ENCODE results near the gene NIF3L1.
A peak's percentile ranks its signal among the peaks of the same experiment; 100 is the strongest.

The NIF3L1 gene, protein sequence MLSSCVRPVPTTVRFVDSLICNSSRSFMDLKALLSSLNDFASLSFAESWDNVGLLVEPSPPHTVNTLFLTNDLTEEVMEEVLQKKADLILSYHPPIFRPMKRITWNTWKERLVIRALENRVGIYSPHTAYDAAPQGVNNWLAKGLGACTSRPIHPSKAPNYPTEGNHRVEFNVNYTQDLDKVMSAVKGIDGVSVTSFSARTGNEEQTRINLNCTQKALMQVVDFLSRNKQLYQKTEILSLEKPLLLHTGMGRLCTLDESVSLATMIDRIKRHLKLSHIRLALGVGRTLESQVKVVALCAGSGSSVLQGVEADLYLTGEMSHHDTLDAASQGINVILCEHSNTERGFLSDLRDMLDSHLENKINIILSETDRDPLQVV

DNA sequence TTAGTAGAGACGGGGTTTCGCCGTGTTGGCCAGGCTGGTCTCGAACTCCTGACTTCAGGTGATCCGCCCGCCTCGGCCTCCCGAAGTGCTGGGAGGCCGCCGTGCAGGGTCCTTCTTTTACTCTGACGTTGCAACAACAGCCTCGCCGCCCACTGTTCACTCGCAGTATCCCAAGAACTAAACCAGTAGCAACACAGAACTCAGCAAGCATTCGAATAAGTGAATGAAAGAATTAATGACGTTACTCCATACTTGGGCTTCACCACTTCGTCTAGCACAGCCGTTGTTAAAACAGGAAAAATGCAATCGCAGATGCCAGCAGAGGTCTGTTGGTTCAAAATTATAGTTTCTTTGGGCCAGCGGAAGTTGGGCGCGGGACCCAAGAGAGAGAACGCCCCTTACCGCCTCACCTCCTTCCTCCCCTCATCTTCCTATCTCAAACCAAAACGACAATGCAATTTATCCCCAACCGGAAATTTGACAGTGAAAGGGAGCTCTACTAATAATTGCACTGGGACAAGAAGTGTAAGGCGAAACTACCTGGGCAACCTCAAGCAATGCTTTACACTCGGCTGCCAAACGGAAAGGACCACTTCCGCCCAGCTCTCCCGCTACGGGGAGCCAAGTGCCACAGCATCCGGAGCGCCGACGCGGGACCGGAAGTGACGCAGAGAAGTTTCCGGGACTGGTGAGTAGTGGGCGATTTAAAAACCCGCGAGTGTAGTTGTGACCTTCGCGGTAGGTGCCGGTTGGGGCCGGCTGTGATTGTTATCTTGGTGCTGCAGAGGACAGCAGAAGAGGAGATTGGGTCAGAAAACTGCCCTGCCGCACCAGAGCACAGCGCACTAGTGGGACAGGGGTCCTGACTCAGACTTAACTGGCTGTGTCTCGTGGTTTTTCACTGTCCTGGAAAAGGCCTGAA lies at the start of gene NIF3L1, which contains the start of gene PPIL3:
Gene NIF3L1, plus strand, starts transcription at position 668 of the 922 bp plus-strand sequence. CDS start 2,573 bp downstream, outside the sequence.
Gene PPIL3, minus strand, starts transcription at position 374 of the 922 bp plus-strand sequence. CDS start 1,462 bp downstream, outside the sequence.
- peak; percentile 55 to 97 (median 89) for DNase-seq

DNA sequence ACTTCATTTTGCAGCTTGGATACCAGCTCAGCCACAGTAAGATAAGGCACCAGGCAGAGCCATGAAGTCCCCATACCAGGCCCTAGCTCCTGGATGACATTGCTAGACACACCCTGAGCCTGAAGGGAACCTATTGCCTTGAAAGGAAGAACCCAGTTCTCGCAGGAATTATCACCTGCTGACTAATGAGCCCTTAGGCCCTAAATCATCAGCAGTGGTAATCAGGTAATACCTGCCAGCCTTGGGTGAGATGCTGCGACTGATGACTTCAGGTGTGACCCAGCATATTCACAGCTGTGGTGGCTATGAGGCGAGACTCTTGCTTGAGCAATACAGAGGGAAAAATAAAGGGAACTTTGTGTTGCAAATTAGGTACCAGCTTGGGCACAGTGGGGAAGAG lies 49.7 kb upstream of the NIF3L1 start:
- DNase-seq, result no peak

DNA sequence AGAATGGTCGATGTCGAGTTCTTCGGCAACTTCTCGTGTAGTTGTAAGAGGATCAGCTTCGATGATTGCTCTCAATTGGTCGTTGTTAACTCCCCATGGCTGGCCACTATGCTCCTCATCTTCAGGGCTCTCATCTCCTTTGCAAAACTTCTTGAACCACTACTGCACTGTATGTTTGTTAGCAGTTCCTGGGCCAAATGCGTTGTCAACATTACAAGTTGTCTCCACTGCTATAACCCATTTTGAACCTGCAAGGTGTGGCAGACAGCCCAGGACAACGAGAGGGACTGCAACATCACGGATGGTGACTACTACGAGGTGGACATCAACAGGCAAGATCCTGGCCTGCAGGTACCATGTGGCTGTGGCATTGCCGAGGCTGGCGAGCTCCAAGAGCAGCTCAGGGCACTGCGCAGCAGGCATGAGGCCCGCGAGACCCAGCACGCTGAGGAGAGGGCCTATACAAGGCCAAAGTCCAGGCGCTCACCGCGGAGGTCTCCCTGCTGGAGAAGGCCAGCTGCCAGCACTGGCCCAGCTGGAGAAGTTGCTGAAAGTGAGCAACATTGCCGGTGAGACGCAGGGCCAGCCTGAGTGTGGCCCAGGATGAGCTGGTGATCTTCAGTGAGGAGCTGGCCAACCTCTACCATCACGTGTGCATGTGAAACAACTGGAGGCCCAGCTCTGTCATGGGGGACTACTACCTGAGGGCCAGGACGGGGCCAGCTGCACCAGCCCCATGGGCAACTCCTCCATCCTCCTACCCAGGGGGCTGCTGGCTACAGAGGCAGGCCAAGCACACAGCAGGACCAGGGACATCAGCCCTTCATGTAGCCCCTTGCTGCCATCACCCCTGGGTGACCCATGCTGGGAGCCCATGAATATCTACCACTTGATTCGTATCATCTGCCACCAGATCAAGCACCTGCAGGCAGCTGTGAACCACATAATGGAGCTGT lies 44.9 kb upstream of the NIF3L1 start:
- DNase-seq, result no peak

DNA sequence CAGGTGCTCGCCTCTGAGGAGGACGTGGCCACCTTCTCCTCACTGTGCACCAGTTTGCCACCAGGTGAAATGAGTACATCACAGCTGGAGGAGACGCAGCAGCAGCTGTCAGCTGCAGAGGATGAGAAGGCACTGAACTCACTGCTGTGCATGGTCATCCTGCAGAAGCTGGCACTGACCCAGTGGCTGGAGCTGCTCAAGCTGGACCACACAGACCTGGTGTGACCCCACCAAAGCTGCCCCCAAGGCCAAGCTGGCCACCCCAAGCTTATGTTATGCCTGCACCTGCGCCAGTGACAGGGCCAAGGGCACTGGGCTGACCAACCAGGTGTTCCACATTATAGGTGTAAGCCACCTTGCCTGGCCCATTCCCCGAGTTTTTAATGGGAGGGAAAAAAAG lies 44.0 kb upstream of the NIF3L1 start:
- no peak for DNase-seq

DNA sequence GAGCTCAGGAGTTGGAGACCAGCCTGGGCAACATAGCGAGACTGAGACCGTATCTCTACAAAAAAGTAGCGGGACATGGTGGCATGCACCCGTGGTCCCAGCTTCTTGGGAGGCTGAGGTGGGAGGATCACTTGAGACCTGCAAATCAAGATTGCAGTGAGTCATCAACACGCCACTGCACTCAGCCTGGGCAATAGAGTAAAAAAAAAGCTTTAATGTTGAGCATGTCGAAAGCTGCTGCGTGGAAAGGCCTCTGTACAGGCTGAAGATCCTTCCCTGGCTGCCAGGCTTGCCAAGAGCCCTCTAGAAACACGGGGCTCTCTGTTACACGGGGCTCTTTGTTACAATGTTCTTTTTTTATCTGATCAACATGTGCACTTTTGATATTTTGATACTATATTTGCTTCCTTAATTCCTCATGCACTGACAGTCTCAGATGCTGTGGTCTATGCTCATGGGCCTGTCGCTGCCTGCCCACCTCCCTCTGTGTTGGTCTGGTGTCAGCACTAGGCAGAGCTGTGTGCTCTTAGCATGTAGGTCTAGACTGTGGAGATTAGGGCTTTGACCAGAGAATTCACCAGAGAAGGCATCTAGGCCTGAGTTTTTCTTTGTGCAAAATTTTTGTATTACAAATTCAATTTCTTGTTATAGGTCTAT lies 43.4 kb upstream of the NIF3L1 start:
- DNase-seq, result no peak

DNA sequence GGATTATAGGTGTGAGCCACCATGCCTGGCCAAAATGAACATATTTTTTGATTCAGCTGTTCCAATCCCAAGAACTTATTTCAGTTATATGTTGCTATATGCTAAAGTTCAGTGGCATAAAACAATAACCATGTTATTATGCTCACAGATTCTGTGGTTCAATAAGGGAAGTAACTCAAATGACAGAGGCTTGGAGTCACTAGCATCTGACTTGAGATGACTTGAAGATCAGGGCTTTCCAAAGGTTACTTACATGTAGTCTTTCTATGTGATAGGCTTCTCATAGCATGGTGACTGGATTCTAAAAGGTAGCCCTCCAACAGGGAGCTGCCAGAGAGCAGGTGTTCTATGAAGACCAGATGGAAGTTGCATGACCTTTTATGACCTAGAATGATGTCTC lies 41.9 kb upstream of the NIF3L1 start:
- DNase-seq, result no peak

DNA sequence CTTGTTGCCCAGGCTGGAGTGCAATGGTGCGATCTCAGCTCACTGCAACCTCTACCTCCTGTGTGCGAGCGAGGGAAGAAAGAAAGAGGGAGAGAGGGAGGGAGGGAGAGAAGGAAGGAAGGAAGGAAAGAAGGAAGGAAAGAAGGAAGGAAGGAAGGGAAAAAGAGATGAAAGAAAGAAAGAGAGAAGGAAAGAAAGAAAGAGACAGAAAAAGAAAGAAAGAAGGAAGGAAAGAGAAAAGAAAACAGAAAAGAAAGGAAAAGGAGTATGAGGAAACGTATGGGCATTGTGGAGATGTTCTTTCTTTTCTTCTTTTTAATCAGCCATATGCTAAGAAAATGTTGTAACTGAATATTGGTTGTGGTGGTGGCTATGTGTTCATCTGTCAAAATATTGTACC lies 41.2 kb upstream of the NIF3L1 start:
- DNase-seq, result no peak

DNA sequence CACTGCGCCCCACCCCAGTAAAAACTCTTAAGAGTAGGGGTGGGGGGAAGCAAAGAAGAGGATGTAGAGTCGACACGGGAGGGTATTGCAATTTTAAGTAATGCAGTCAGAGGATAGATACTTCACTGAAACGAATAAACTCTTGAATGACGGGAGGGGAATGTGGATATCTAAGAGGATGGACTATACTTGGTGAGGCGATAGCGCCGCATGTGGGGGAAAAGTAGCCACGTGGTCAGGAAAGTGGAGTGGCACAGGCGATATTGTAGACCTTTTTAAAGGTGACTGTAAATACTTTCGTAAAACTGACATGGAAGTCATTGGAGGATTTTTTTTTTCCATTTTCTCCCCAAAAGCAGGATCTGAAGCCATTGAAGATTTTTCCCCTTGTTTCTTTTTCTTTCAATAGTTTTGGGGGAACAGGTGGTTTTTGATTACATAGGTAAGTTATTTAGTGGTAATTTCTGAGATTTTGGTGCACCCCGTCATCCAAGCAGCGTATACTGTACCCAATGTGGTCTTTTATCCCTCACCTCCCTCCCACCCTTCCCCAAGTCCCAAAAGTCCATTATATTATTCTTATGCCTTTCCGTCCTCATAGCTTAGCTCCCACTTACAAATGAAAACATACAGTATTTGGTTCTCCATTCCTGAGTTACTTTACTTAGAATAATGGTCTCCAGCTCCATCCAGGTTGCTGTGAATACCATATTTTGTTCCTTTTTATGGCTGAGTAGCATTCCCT lies 38.5 kb upstream of the NIF3L1 start:
- DNase-seq, result no peak

DNA sequence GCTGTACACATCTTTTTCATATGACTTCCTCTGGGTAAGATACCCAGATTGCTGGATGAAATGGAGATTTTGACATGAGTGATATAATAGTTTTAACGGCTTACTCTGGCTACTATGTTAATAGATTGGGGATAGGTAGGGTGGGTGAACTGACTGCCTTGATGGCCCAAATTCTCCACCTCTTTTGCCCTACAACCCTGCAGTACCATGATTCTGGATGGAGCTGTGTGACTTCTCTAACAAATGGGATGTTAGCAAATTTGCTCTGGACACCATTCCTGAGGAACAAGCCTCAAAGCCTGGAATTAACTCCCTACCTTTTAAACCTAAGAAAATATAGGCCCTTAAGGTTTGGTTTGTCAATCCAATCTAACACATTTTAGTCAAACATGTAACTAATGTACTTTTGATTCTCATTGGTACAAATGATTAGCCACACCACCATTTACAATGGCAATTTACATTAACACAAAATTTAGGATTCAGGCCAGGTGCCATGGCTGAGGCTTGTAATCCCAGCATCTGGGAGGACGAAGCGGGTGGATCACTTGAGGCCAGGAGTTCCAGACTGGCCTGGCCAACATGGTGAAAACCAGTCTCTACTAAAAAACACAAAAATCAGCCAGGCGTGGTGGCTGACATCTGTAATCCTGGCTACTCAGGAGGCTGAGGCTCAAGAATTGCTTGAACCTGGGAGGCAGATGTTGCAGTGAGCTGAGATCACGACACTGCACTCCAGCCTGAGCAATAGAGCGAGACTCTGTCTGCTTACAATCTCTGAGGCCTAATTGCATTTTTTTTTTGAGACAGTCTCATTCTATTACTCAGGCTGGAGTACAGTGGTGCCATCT lies 37.5 kb upstream of the NIF3L1 start:
- no peak for DNase-seq

DNA sequence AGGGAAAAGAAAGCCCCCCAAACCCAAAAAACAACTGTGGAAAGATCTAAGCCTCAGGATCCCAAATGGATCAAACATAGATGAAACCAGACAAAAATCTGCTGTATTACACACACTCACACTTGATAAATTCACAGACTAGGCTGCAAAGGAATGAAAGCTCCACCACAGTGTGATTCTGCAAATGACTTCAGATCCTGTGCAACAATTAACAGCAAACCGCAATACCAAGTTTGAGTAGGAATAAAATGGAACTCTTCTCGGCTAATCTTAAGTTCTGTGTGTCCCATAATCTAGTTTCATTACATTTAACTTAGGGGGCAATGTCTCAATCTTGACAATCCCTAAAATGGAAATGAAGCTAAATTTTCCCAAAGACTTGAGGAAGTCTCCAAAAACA lies 36.6 kb upstream of the NIF3L1 start:
- no peak for DNase-seq

DNA sequence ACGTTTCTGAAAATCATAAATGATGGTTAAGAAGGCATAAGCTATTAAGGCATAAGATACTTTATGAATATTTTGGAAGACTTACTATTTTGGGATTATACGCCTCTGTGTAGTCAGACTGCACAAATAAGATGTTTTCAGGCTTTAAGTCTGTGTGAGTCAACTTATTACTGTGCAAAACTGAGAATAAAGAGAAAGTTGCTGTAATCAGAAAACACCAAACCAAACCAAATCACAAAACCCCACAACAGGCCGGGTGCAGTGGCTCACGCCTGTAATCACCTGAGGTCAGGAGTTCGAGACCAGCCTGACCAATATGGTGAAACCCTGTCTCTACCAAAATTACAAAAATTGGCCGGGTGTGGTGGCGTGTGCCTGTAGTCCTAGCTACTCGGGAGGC lies 32.4 kb upstream of the NIF3L1 start:
- no peak for DNase-seq

DNA sequence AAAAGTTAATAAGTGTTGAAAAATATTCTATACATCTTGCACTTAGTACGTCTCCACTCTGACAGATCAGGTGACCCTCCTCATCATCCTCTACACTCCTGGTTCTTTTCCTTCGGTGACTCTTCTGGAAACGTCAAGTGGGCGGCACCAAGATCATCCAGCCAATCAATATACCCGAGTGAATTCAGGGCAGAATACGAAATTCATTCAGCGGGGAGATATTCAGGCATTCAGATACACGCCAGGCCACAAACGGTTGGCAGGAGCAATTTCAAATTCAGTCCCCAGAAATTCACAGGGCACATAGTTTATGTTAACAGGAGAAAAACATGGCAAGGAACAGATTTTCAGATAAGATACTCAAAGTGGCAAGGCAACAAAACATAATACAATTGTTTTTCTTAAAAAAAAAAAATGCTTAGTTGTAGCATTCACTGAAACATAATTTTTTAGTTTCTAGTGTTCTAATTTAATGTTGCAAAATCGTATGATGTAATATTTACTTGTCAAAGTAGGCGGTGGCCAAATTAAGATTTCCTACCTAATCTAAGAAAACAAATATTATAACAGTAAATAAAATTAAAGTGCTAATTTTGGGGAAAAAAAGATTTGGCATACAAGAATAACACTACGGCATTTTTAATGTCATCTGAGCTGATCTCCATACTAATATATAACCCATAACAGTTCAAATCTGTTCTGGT lies 28.9 kb upstream of the NIF3L1 start:
- DNase-seq, result peak in 18 of 56 donors; percentile 2 to 53 (median 25)

DNA sequence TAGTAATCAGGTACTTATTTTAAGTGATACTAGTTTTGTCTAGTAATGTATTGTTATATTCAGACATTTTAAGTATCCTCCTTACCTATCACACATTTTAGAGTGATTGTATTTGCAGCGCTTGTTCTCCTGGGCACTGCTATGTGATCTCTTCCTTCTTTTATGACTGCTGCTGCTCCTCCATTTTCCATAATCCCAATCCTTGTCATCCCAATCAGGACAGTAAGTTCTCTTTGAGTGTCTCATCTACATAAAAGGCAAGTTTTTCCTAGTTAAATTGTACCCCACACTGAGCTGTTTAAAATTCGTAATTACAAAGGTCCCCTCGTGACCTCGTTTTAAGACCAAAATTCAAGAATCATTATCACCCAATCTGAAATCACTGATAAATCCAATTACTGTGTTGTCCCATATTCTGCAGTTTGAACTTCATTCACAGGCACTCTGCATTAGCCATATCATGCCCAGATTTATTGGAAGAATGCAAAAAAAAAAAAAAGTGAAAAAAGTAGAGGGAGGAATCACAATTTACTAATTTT lies 27.5 kb upstream of the NIF3L1 start:
- no peak for DNase-seq

DNA sequence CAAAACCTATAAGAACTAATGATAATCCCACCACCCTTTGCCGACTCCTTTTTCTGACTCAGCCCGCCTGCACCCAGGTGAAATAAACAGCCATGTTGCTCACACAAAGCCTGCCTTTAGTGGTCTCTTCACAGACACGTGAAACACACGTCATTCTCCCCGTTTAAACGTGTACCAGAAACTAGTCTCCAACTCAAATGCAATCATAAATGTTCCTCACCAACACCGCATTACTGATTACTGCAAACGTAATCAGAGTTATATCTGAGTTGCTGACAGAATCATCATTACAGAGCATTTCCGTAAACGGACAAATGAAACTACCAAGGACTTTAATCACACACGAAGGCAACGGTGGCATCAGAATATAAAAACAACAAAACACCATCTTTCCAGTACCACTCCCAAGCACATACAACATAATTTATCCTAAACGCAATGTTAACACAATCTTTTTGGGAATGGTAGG lies 26.6 kb upstream of the NIF3L1 start:
- peak in 24 of 56 donors; percentile 4 to 63 (median 20) for DNase-seq

DNA sequence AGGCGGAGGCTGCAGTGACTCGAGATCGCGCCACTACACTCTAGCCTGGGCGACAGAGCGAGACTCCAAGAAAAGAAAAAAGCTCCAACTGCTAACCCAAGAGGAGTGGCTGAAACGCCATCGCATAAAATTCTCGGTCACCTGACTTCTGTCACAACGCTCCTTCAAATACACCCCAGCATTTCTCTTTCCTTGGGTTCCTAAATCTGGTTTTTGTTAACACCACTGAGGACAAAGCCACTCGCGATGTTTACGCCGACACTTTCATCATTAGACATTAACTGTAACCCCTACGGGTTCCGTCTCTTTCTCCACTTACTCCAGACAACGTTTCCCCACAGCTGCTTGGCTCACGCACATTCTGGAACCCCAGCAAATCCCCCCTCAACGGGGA lies 25.4 kb upstream of the NIF3L1 start:
- peak in 24 of 56 donors; percentile 29 to 74 (median 50) for DNase-seq

DNA sequence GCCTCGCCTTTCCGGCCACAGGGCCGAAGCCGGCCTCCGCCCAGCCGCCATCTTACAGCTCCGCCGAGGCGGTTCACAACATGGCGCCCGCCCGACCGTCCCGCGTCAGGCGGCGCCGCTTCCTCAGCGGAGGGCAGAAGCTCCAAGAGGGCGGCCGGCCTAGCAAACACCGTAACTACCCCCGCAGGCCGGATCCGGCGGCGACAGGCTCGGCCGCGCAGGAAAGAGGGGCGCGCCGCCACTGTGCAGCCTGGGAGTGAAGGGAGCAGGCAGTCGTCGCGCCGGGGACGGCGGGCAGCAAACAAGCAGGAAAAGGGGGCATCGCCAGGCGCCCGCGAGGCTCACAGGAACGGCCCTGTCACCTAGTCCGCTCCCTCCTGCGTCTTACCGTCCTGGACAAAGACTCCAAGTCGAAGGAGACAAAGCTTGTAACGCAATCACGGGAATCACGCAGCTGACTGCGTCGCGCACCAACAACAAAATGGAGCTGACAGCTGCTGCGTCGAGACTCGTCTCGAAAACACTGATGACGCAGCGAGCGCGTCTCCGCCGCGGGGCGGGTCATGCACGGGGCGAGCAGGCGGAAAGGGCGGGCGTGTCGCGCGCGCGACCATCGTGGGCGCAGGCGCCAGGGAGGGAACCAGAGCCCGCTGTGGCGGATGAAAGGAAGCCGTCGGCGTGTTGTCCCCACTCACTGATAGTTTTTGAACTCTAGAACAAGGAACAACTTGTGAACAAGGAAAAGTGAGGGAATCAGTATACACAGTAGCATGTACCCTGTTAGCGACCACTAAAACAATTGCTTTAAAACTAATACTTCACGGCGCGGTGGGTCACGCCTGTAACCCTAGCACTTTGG lies 24.8 kb upstream of the NIF3L1 start, which contains the start of gene CLK1:
Gene CLK1, minus strand, starts transcription at position 483 of the 859 bp plus-strand sequence. CDS start 2,796 bp downstream, outside the sequence.
- peak; percentile 67 to 98 (median 94) for DNase-seq
